AG04449 (cell line): ENCODE data around the gene FNDC4.
"Not testable (repeated sequence)": the region's sequence is repeated elsewhere in the genome, so short reads cannot be mapped to it uniquely, and the experiment has no call there.

Experiments
- CTCF ChIA-PET: fragments of 350-600 bp; formaldehyde crosslinking; extraction: SDS; loops from one replicate; lab custom pipeline; 2021; ENCODE audit warnings: antibody characterized with exemption; lab: Yijun Ruan, JAX
- POLR2A ChIA-PET: fragments of 400-600, 350-600 bp; formaldehyde crosslinking; extraction: SDS; loops from one replicate; lab custom pipeline; 2020; ENCODE audit warnings: antibody characterized with exemption, inconsistent platforms; lab: Yijun Ruan, JAX
- DNase-seq: peaks from one replicate; pipeline ENCODE4 v3.0.0-alpha.2; 2010; ENCODE audit warnings: low read depth, low spot score
- H3K4me3 ChIP-seq: 2 replicates; pipeline ENCODE4 v1.5.1; 2011; ENCODE audit warnings: low read depth, mild to moderate bottlenecking, control low read depth, low read length
- TF ChIP-seq, protein P1 (sequence below): IDR thresholded peaks from one replicate; pipeline ENCODE4 v1.5.1; 2011; ENCODE audit warnings: mild to moderate bottlenecking, moderate library complexity, low read length, control low read depth, inconsistent platforms; ENCODE audit not compliant: insufficient read depth; ENCODE audit errors: missing control alignments

The FNDC4 gene, protein sequence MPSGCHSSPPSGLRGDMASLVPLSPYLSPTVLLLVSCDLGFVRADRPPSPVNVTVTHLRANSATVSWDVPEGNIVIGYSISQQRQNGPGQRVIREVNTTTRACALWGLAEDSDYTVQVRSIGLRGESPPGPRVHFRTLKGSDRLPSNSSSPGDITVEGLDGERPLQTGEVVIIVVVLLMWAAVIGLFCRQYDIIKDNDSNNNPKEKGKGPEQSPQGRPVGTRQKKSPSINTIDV

DNA sequence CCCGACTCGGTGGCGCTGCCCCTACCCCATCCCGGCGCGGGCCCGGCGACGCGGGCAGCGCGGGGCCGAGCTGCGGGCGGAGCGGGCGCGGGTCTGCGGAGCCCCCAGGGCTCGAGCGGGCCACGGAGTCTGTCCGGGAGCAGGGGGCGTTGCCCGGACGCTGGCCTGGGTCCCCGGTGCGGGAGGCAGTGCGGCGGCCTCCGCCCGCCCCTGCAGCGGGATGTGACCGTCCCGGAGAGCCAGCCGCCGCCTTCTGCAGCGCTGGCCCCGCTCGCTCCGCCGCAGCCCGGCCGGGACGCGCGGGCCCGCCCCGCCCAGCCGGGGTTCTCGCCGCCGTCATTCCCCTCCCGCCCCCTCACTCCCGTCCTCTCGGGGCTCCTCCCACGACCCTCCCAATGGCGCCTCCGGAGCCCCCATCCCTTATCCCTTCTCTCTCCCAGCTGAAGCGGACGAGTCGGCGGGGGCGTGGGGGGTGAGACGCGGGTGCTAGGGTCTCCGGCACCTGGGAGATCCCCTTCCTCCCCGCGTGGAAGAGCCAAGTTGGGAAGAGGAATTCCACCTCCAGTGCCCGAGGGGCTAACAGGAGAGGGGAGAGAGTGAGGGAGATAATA lies at the start of gene FNDC4:
Gene FNDC4, minus strand, starts transcription at position 257 of the 611 bp plus-strand sequence. CDS start 521 bp downstream, outside the sequence.
- no peak for DNase-seq
- ChIA-PET CTCF (interaction anchor here (1.3 kb wide), 2 partner anchors 188 kb away, joined by 5 to 6 read pairs; no protein-coding TSS in a partner anchor), POLR2A (no interaction called here)
- TF ChIP-seq, protein P1, sequence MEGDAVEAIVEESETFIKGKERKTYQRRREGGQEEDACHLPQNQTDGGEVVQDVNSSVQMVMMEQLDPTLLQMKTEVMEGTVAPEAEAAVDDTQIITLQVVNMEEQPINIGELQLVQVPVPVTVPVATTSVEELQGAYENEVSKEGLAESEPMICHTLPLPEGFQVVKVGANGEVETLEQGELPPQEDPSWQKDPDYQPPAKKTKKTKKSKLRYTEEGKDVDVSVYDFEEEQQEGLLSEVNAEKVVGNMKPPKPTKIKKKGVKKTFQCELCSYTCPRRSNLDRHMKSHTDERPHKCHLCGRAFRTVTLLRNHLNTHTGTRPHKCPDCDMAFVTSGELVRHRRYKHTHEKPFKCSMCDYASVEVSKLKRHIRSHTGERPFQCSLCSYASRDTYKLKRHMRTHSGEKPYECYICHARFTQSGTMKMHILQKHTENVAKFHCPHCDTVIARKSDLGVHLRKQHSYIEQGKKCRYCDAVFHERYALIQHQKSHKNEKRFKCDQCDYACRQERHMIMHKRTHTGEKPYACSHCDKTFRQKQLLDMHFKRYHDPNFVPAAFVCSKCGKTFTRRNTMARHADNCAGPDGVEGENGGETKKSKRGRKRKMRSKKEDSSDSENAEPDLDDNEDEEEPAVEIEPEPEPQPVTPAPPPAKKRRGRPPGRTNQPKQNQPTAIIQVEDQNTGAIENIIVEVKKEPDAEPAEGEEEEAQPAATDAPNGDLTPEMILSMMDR, result no peak
- H3K4me3 ChIP-seq, result peak within 1 kb of the TSS; percentile 70

DNA sequence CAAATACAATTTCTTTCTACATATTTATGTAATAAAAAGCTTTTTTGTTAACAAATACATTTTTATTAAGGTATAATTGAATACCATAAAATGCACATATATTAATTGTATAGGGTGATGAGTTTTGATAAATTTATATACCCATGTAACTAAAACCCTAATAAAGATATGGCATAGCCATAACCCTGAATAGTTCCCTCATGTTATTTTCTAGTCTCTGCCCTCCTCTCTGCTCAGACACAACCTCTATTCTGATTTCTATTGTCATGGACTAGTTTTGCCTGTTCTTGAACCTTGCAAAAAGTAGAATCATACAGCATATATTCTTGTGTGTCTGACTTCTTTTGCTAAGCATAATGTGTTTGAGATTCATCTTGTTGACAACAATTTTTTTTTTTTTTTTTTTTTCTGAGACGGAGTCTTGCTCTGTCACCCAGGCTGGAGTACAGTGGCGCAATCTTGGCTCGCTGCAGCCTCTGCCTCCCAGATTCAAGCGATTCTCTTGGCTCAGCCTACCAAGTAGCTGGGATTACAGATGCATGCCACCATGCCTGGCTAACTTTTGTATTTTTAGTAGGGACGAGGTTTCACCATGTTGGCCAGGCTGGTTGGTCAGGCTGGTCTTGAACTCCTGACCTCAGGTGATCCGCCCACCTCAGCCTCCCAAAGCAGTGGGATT lies 49.3 kb upstream of the FNDC4 start:
- TF ChIP-seq, protein P1, result no peak
- no peak overlapping the region for H3K4me3 ChIP-seq
- no peak for DNase-seq
- ChIA-PET POLR2A (no interaction called here), CTCF (interaction anchor here (0.6 kb wide), 1 partner anchor 867 kb away, joined by 3 read pairs; no protein-coding TSS in a partner anchor)

DNA sequence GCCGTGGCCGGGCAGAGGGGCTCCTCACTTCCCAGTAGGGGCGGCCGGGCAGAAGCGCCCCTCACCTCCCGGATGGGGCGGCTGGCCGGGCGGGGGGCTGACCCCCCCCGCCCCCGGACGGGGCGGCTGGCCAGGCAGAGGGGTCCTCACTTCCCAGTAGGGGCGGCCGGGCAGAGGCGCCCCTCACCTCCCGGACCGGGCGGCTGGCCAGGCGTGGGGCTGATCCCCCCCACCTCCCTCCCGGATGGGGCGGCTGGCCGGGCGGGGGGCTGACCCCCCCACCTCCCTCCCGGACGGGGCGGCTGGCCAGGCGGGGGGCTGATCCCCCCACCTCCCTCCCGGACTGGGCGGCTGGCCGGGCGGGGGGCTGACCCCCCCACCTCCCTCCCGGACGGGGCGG lies 44.6 kb upstream of the FNDC4 start:
- CTCF ChIA-PET, DNase-seq, H3K4me3 ChIP-seq, POLR2A ChIA-PET: not testable (repeated sequence)

DNA sequence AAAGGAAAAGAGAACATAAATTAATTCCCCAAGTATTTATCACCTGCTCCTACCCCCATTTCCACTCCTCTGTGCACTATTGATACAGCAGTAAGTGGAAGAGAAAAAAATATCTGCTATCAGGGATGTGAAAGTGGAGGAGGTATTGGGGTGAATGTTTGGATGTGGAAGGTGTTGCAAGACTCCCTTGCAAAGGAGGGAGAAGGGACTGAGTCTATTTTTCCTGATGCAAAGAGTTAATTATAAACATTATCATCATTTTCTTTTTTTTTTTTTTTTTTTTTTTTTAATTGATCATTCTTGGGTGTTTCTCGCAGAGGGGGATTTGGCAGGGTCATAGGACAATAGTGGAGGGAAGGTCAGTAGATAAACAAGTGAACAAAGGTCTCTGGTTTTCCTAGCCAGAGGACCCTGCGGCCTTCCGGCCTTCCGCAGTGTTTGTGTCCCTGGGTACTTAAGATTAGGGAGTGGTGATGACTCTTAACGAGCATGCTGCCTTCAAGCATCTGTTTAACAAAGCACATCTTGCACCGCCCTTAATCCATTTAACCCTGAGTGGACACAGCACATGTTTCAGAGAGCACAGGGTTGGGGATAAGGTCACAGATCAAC lies 43.9 kb upstream of the FNDC4 start:
- CTCF ChIA-PET, POLR2A ChIA-PET, H3K4me3 ChIP-seq, DNase-seq: not testable (repeated sequence)

DNA sequence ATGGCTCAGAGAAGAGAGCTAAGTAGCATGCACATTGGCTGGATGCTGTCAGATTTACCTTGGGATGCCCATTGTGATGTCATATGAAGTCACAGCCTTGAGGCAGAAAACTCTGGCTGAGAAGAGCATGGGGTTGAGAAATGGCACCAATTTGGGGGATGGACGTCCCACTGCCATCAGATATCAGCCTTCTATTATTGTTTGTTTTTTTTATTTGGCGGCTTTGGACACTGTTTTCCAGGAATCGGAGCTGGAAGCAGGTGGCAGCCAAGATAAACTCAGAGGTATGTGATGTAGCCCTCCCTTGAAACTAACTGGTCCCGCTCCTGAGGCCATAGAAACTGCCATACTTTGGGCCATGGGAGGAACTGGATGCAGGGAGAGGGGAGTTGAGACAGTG lies 42.3 kb upstream of the FNDC4 start:
- CTCF ChIA-PET, result no interaction called here
- no peak for DNase-seq
- POLR2A ChIA-PET, result interaction anchor here (0.7 kb wide), 1 partner anchor 30 kb away, joined by 3 read pairs; no protein-coding TSS in a partner anchor
- H3K4me3 ChIP-seq, result no peak overlapping the region
- TF ChIP-seq, protein P1, result no peak

DNA sequence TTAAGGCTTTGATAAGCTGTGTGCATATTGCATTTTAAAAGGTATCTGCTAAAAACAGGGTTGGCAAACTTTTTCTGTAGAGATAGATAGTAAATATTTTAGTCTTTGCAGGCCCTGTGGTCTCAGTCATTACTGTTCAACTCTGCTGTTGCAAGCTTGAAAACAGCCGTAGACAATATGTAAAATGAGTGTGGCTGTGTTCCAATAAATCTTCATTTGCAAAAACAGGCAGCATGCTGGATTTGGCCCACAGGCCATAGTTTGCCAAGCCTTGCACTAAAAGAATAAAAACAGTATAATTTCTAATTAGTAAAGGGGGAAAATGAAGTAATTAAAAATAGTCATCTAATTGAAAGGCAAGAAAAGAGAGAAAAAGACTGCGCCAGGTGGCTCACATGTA lies 37.0 kb upstream of the FNDC4 start:
- ChIA-PET CTCF (no interaction called here), POLR2A (no interaction called here)
- no peak overlapping the region for H3K4me3 ChIP-seq
- no peak for DNase-seq
- TF ChIP-seq, protein P1, result no peak

DNA sequence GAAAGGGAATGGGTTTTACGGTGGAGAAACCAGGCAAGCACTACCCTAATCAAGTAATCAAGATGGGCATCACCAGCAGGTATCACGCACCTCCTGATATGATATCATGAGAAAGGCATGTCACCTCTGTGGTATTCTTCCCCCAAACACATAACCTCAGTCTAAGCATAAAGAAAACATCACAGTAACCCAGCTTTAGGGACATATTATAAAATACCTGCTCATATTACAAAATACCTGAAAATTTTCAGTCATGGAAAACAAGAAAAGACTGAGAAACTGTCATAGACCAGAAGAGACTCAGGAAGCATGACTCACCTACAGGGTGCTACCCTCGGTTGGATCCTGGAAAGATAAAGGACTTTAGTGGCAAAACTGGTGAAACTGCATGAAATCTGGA lies 32.2 kb upstream of the FNDC4 start:
- H3K4me3 ChIP-seq, result no peak overlapping the region
- ChIA-PET POLR2A (no interaction called here), CTCF (interaction anchor here (0.7 kb wide), 1 partner anchor 58 kb away, joined by 3 read pairs; no protein-coding TSS in a partner anchor)
- DNase-seq, result no peak
- TF ChIP-seq, protein P1, result no peak
